GM12878 (cell line): ENCODE data around the gene TMEM217. TPM values are rescaled to one million over a fixed set of nuclear protein-coding genes. Genes with fewer than 3 reads are reported as not detected.

Experiments
- ATAC-seq: fragments of 200-7000 bp; cut with Tn5 transposase; 3 replicates; pipeline ENCODE4 v1.9.1; 2020; ENCODE audit warnings: mild to moderate bottlenecking, moderate library complexity
- BruUV-seq: library from RNA; stranded (reverse); fragments of 400-500 nt; replicated peaks from 2 replicates; lab custom pipeline; 2021; lab: Mats Ljungman, UMichigan
- CTCF ChIA-PET: fragments of 300-600 bp; sonication (Branson Sonifier 250); formaldehyde crosslinking; extraction: SDS; loops from one replicate; lab custom pipeline; 2021; ENCODE audit warnings: inconsistent platforms; lab: Yijun Ruan, JAX
- POLR2A ChIA-PET: fragments of 350-600 bp; formaldehyde crosslinking; extraction: SDS; loops from one replicate; lab custom pipeline; 2021; ENCODE audit warnings: inconsistent platforms; lab: Charles Lee
- RAD21 ChIA-PET: fragments of 300-600 bp; sonication (Branson Sonifier 250); formaldehyde crosslinking; loops from one replicate; lab custom pipeline; 2023; ENCODE audit warnings: antibody characterized with exemption; ENCODE audit not compliant: unreplicated experiment; lab: Charles Lee
- SMC1A ChIA-PET: fragments of 300-600 bp; sonication (Branson Sonifier 250); formaldehyde crosslinking; loops from one replicate; lab custom pipeline; 2023; ENCODE audit not compliant: unreplicated experiment, uncharacterized antibody; lab: Charles Lee
- DNase-seq: peaks from one replicate; pipeline ENCODE4 v3.0.0-alpha.2; 2011; ENCODE audit warnings: low read depth, low spot score
- FAIRE-seq: peaks from 3 replicates; lab custom pipeline; 2011; peaks lifted over from hg19 to GRCh38; lab: Jason Lieb, UNC
- H2AFZ ChIP-seq: 2 replicates; pipeline ENCODE4 v1.6.0; 2011; ENCODE audit warnings: low read depth, low read length, control low read depth; ENCODE audit not compliant: control insufficient read depth
- H3K27ac ChIP-seq: 2 replicates; pipeline ENCODE4 v1.5.1; 2011; ENCODE audit warnings: control low read depth; ENCODE audit not compliant: control insufficient read depth, insufficient read depth
- H3K27me3 ChIP-seq, 2 experiments: replicated peaks in 1 of 2; 2 replicates each; pipeline versions ENCODE4 v1.6.0 to v1.6.1; 2011; ENCODE audit warnings: low read length in 1 of 2; ENCODE audit not compliant: control insufficient read depth in 2 of 2, insufficient read depth in 2 of 2
- H3K36me3 ChIP-seq, 2 experiments: 2 replicates each; pipeline ENCODE4 v1.5.1; 2011; ENCODE audit warnings: low read length in 1 of 2; ENCODE audit not compliant: control insufficient read depth in 2 of 2, insufficient read depth in 2 of 2
- H3K4me1 ChIP-seq: 2 replicates; pipeline ENCODE4 v1.6.1; 2011; ENCODE audit warnings: mild to moderate bottlenecking, low read length, moderate library complexity, mixed read lengths; ENCODE audit not compliant: control insufficient read depth, insufficient read depth
- H3K4me2 ChIP-seq: 2 replicates; pipeline ENCODE4 v1.6.0; 2011; ENCODE audit warnings: control low read depth; ENCODE audit not compliant: control insufficient read depth, insufficient read depth
- H3K4me3 ChIP-seq: fragments of 200-600 bp; sonication (generic); 2 replicates; pipeline ENCODE4 v1.5.1; 2016
- H3K79me2 ChIP-seq: 2 replicates; pipeline ENCODE4 v1.6.0; 2011; ENCODE audit warnings: low read length; ENCODE audit not compliant: control insufficient read depth, insufficient read depth
- H3K9ac ChIP-seq: 2 replicates; pipeline ENCODE4 v1.8.0; 2011; ENCODE audit warnings: low read length, control low read depth, mixed read lengths; ENCODE audit not compliant: control insufficient read depth, insufficient read depth
- H3K9me3 ChIP-seq: replicated peaks from 3 replicates; pipeline ENCODE4 v1.5.1; 2011; ENCODE audit warnings: mild to moderate bottlenecking, low read length; ENCODE audit not compliant: control insufficient read depth, insufficient read depth
- H4K20me1 ChIP-seq: 2 replicates; pipeline ENCODE4 v1.6.0; 2011; ENCODE audit not compliant: control insufficient read depth, insufficient read depth
- BHLHE40 ChIP-seq, 2 experiments: fragments of 450-650 bp in 1 of 2; IDR thresholded peaks; 2 replicates each; pipeline ENCODE4 v1.6.1; 2011 to 2017; ENCODE audit warnings: low read depth in 2 of 2, borderline replicate concordance in 1 of 2, improper control_type of control experiment in 1 of 2, low read length in 1 of 2, mild to moderate bottlenecking in 1 of 2
- EED ChIP-seq: sonication (generic); IDR thresholded peaks from 2 replicates; pipeline ENCODE4 v1.6.1; 2016; ENCODE audit warnings: antibody characterized with exemption, low read depth
- KAT2A ChIP-seq: conservative IDR thresholded peaks from 2 replicates; pipeline ENCODE4 v1.6.1; 2011; ENCODE audit warnings: low read depth, low read length; ENCODE audit not compliant: control insufficient read depth
- RBBP5 ChIP-seq: fragments of 200-600 bp; sonication (generic); conservative IDR thresholded peaks from 2 replicates; pipeline ENCODE4 v1.6.1; 2016
- RFX5 ChIP-seq: IDR thresholded peaks from 2 replicates; pipeline ENCODE4 v1.6.1; 2011; ENCODE audit warnings: low read depth, low read length, improper control_type of control experiment
- SIN3A ChIP-seq: IDR thresholded peaks from 2 replicates; pipeline ENCODE4 v1.6.1; 2012; ENCODE audit warnings: low read depth, low read length, improper control_type of control experiment
- SMARCA5 ChIP-seq: fragments of 450-650 bp; IDR thresholded peaks from 2 replicates; pipeline ENCODE4 v1.6.1; 2017; ENCODE audit warnings: mild to moderate bottlenecking
- ZNF217 ChIP-seq: fragments of 450-650 bp; IDR thresholded peaks from 2 replicates; pipeline ENCODE4 v1.6.1; 2017; ENCODE audit warnings: antibody characterized with exemption, mild to moderate bottlenecking
- ZNF592 ChIP-seq: fragments of 450-650 bp; IDR thresholded peaks from 2 replicates; pipeline ENCODE4 v1.6.1; 2017; ENCODE audit warnings: mild to moderate bottlenecking, moderate library complexity
- WGBS: methylation state at CpG from one replicate; pipeline ENCODE4 v1.1.6; 2016; ENCODE audit warnings: low lambda C conversion rate; ENCODE audit not compliant: insufficient replicate concordance, insufficient coverage; ENCODE audit errors: missing lambda C conversion rate; 5-methylcytosine and 5-hydroxymethylcytosine counted together
- in situ Hi-C: fragments of 300-500 bp; cut with MboI; formaldehyde crosslinking; loops from 9 replicates; pipeline ENCODE4 v1.14.3; 2018; ENCODE audit warnings: mixed read lengths
- intact Hi-C: fragments of 100-400 bp; cut with micrococcal nuclease; formaldehyde crosslinking; loops from one replicate; pipeline ENCODE4 v1.14.2; 2022; ENCODE audit not compliant: unreplicated experiment
- polyA plus RNA-seq, 11 experiments: library from polyadenylated mRNA; depleted of rRNA in 4 of 11; unstranded in 6 of 11; stranded (reverse) in 5 of 11; fragments of >200 nt; fragmentation: Nextera tagmentation in 4 of 11; fragmentation: Illumina TruSeq in 1 of 11; extraction: Ambion mirVana in 4 of 11; extraction: Trizol in 1 of 11; gene quantifications; 1 replicate in 1 of 11; 2 replicates in 10 of 11; pipeline versions ENCODE4 v1.2.1 to v1.2.3, GENCODE V29; 2011 to 2016; ENCODE audit warnings: inconsistent platforms in 2 of 11, missing spikeins in 2 of 11, low read depth in 1 of 11
- total RNA-seq, 4 experiments: library from RNA; depleted of rRNA in 3 of 4; stranded (reverse); fragments of >200 nt in 3 of 4; fragmentation: Illumina TruSeq in 1 of 4; extraction: Trizol in 1 of 4; gene quantifications; 2 replicates each; pipeline versions ENCODE4 v1.2.1 to v1.2.3, GENCODE V29; 2013 to 2021

The TMEM217 gene
- total and polyA plus RNA-seq, 10 of the 15 experiments (the other 5 are each of a cell fraction or from before 2014, with no cell fraction given) = 1.3 to 4.5 (median 2.3) TPM

- POLR2A ChIA-PET = no interaction called here
Measured at GRCh38 chr6:37305841-37306425, 48.0 kb upstream of the TMEM217 start.

GRCh38 chr6:37304766-37305165, 46.8 kb upstream of the TMEM217 start:
- no peak overlapping the region for H3K9ac ChIP-seq
- WGBS = 97% methylated on average over 7 of the region's 7 CpGs
- no peaks in the 10 kb centered on the region for H3K27me3 ChIP-seq
- DNase-seq = no peak
- CTCF ChIA-PET = interaction anchor here (1.2 to 5.9 kb wide), 7 partner anchors 11 to 95 kb away, joined by 3 to 112 read pairs (median 5); no protein-coding TSS in a partner anchor
- TF ChIP-seq SIN3A (no peak), ZNF217 (no peak), ZNF592 (no peak)
- TF ChIP-seq, all 136 proteins: peak for 0
- Histone ChIP-seq H4K20me1 (no peaks in the 10 kb centered on the region), H2AFZ (no peak overlapping the region), H3K9me3 (no peaks in the 10 kb centered on the region), H3K27ac (no peak overlapping the region), H3K4me2 (no peak overlapping the region), H3K79me2 (no peaks in the 10 kb centered on the region), H3K36me3 (peaks cover 0 to 6% of the 10 kb centered on the region in 2 experiments; a peak in 3 of 4 replicates), H3K4me1 (peaks cover 5% of the 10 kb centered on the region), H3K4me3 (no peak overlapping the region)
- in situ Hi-C loops = no loop called here
- intact Hi-C loops = no loop called here
- ATAC-seq (no peak), FAIRE-seq (no peak)
- ChIA-PET POLR2A (no interaction called here), RAD21 (interaction anchor here (1.2 to 1.6 kb wide), 2 partner anchors 10 kb away, joined by 3 to 12 read pairs; no protein-coding TSS in a partner anchor), SMC1A (interaction anchor here (1.5 to 3.4 kb wide), 2 partner anchors 9 to 85 kb away, joined by 3 to 25 read pairs; no protein-coding TSS in a partner anchor)
- no TSS peak for BruUV-seq

More at GRCh38 chr6:37305841-37306425, 48.0 kb upstream of the TMEM217 start:
- Histone ChIP-seq H4K20me1 (no peaks in the 10 kb centered on the region), H3K79me2 (no peaks in the 10 kb centered on the region), H3K9ac (no peak overlapping the region), H2AFZ (no peak overlapping the region), H3K4me3 (no peak overlapping the region), H3K4me1 (peaks cover 5% of the 10 kb centered on the region), H3K36me3 (peaks cover 0 to 6% of the 10 kb centered on the region in 2 experiments; a peak in 3 of 4 replicates), H3K4me2 (no peak overlapping the region), H3K27me3 (no peaks in the 10 kb centered on the region)
- SMC1A ChIA-PET = interaction anchor here (0.9 to 1.5 kb wide), 3 partner anchors 9 to 83 kb away, joined by 3 to 9 read pairs (median 7); no protein-coding TSS in a partner anchor
- intact Hi-C loops = no loop called here
- FAIRE-seq (no peak), DNase-seq (no peak), ATAC-seq (no peak)
- WGBS = 74% methylated on average over 4 of the region's 4 CpGs
- BruUV-seq = no TSS peak
- RAD21 ChIA-PET = interaction anchor here (0.9 to 1.2 kb wide), 3 partner anchors 9 to 81 kb away, joined by 3 to 5 read pairs (median 4); no protein-coding TSS in a partner anchor
- CTCF ChIA-PET = interaction anchor here (0.5 to 5.9 kb wide), 7 partner anchors 11 to 274 kb away, joined by 3 to 112 read pairs (median 4); partner anchors contain the start of genes TBC1D22B and TMEM217
- in situ Hi-C loops = no loop called here
- no peak for TF ChIP-seq EED
- no peak for TF ChIP-seq KAT2A
- TF ChIP-seq SMARCA5 = no peak
- no peak for TF ChIP-seq BHLHE40 (IDR thresholded peaks at IDR 0.05; ENCODE audit: borderline replicate concordance in 1 of 2, low read depth in 2 of 2, low read length in 1 of 2)
- no peak for TF ChIP-seq RBBP5
- TF ChIP-seq RFX5 = no peak
- TF ChIP-seq, all 136 proteins: peak for 0
- H3K27ac ChIP-seq = peak overlapping the region; percentile 48; the same call in 1 of the 2 replicates
- H3K9me3 ChIP-seq = no peaks in the 10 kb centered on the region
